ENCODE data around the gene C1orf53.

GRCh38 chr1:197902454-197903195 is at the start of gene C1orf53:
- peak in 3 of 4 experiments; percentile 12 to 26 (median 20) for TF ChIP-seq CTCF (IDR thresholded peaks at IDR 0.05)
- TF ChIP-seq POLR2AphosphoS5 (IDR thresholded peaks at IDR 0.05) = peak; percentile 50

Data from gastroesophageal sphincter (tissue), 3 donors.